ENCODE data around the gene PROC.
"Not testable (repeated sequence)": the region's sequence is repeated elsewhere in the genome, so short reads cannot be mapped to it uniquely, and the experiment has no call there.

The PROC gene

GRCh38 chr2:127428057-127428814, 10.0 kb downstream of the PROC start:
- DNase-seq (ENCODE audit: low read depth): no peak

GRCh38 chr2:127428815-127429109, 10.5 kb downstream of the PROC start:
- no peak for DNase-seq (ENCODE audit: low read depth)

- DNase-seq (ENCODE audit: low read depth): no peak
Measured at GRCh38 chr2:127429291-127429690, 11.1 kb downstream of the PROC start.

DNA sequence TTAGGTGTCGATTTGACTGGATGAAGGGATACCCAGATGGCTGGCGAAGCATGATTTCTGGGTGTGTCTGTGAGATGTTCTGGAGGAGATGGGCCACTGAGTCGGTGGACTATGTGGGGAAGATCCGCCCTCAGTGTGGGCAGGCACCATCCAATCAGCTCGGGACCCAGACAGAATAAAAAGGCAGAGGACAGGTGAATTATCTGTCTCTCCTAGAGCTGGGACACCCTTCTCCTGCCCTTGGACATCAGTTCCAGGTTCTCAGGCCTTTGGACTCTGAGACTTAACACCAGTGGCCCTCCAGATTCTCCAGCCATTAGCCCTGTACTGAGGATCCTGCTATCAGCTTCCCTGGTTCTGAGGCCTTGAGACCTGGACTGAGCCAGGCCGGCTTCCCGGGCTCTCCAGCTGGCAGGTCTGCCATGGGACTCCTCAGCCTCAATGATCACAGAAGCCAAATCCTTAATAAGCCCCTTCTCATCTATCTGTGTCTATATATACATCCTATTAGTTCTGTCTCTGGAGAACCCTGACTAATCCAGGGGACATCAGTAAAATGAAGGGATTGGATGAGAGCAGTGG, 11.7 kb downstream of the PROC start:
- DNase-seq (ENCODE audit: low read depth): no peak

DNA sequence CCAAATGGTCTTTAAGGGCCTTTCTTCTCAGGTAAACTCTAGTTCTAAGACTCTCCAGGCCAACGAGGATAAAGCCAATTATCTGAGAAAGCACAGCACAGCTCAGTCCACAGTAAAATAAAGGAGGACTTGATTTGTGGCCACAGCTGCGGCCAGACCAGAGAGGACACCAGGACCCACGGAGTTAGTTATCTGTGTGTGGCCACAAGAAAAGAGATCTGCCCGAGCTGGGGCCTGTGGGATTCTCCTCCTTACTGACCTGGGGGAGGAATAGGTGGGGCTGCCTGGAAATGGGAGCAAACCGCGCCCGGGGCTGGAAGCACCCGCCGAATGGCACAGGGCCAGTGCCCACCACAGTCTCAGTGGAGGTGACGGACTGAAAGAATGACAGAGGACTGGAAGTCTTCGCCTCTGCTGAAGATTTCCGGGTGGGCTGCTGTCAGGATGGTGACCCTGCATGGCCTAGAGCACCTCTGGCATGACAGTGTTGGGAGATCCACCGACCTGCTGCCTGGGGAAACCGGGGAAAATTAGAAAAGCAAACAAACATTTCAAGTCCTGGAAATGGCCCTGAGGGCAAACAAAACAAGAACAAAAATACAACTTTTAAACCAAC, 13.3 kb downstream of the PROC start:
- DNase-seq (ENCODE audit: low read depth): no peak

- no peak for DNase-seq (ENCODE audit: low read depth)
Measured at GRCh38 chr2:127434515-127434914, 16.3 kb downstream of the PROC start.

DNA sequence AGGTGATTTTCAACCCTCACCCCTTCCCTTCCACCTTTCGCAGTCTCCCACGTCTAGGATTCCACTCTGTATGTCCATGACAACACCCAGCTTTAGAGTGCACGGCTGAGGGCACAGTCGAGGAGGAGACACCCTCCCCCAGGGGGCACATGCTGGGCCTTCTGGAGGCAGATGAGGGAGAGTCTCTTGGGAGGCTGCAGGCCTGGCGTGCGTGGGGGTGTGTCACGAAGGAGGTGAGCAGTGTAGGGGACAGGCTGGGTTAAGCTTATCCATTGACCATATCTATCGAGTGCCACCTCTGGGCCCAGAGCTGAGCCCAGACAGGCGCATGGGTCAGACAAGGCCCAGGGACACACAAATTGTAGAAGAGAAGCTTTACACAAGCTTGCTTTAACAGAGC, 18.8 kb downstream of the PROC start:
- no peak for DNase-seq (ENCODE audit: low read depth)

GRCh38 chr2:127437781-127438726, 19.8 kb downstream of the PROC start:
- DNase-seq (ENCODE audit: low read depth): no peak

GRCh38 chr2:127439343-127439742, 21.1 kb downstream of the PROC start:
- no peak for DNase-seq (ENCODE audit: low read depth)

DNA sequence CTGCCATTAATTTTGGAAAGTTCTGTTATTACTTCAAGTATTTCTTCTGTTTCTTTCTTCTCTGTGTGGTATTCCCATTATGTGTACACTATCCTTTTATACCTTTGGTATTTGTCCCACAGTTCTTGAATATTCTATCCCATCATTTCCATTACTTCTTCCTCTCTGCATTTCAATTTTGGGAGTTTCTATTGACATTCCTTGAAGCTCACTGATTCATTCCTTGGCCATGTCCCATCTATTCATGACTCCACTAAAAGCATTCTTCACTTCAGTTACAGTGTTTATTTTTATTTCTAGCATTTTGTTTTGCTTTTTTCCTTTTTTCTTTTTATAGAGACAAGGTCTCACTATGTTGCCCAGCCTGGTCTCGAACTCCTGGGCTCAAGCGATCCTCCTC, 30.3 kb downstream of the PROC start:
- no peak for DNase-seq (ENCODE audit: low read depth)

GRCh38 chr2:127449414-127449813, 31.2 kb downstream of the PROC start:
- no peak for DNase-seq (ENCODE audit: low read depth)

- no peak for DNase-seq (ENCODE audit: low read depth)
Measured at GRCh38 chr2:127449898-127450297, 31.7 kb downstream of the PROC start.

GRCh38 chr2:127451981-127452380, 33.8 kb downstream of the PROC start:
- DNase-seq (ENCODE audit: low read depth): no peak

DNA sequence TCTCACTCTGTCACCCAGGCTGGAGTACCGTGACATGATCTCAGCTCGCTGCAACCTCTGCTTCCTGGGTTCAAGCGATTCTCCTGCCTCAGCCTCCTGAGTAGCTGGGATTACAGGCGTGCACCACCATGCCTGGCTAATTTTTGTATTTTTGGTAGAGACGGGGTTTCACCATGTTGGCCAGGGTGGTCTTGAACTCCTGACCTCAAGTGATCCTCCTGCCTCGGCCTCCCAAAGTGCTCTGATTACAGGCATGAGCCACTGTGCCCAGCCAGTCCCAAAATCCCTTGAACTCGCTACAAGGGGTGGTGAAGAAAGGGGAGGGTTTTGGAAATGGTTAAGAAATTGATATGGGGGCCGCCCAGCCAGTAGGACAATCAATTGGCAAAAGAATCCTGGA, 34.2 kb downstream of the PROC start:
- DNase-seq (ENCODE audit: low read depth): not testable (repeated sequence)

- DNase-seq (ENCODE audit: low read depth): no peak
Measured at GRCh38 chr2:127453013-127453391, 34.8 kb downstream of the PROC start.

DNA sequence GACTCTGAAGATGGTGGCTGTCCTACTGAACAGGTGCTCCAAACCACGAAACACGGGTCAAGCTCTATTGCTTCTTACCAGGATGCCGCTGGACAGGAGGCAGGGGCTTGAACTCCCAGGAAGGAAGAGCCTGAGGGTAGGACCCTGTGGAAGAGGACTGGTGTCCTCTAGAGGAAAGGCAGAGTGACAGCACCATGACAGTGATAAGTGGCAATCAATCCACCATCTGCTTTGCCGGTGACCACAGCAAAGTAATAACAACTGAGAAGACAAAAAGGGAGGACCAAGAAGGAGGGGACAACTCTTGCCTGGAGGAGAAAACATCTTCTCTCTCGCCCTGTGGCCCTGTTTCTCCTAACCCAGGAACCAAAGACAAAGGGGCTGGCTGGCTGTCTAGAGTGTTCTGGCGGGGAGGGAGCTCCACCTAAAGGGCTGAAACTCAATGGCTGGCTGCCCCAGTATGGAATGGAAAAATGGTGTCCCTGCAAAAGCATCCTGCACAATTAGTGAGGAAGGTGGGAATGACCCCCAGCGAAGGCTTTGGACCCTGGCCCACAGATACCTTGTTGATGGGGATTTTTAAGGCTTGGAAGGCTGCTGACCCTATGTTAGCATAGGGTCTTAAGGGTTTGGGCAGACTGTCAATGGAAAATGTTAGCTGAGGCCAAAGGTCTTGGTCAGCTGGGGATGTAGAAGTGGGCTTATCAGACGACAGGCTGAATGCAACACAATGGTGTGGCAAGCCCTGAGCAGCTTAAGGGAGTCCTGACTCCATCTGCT, 35.4 kb downstream of the PROC start:
- DNase-seq (ENCODE audit: low read depth): no peak

GRCh38 chr2:127454595-127455565, 36.7 kb downstream of the PROC start:
- no peak for DNase-seq (ENCODE audit: low read depth)

DNA sequence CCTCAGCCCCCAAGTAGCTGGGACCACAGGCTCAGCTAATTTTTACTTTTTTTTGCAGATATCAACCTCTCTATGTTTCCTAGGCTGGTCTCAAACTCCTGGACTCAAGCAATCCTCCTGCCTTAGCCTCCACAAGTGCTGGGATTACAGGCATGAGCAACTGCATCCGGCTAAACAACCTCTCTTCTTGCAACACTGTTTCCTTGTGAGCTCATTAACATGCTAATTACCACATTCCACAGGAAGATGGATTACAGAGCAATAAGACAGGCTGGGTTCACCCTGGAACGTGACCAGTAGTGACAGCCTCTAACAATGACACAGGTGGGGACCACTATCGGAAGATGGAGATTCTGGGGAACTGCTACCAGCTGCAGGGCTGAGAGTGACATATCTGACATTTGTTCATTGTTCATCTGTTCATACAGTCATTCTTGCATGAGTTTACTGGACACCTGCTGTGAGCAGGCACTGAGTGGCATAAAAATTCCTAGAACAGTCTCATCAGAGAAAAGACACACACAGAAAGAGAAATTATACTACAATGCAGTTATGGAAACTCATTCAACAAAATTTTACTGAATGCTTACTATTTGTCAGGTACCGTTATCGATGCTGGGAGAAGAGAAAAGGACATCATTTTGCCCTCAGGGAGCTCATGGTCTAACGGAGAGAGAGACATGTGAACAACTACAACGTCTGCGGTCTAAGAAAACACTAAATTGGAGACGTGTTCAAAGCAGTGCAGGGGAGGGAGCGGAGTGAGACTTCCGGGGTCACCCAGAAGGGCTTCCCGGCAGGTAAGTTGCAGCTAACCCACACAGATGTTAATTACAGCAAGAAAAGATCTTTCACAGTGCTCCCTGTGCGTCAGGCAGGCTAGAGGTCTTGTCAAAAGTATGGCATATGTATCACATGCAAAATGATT, 37.6 kb downstream of the PROC start:
- no peak for DNase-seq (ENCODE audit: low read depth)

- DNase-seq (ENCODE audit: low read depth): no peak
Measured at GRCh38 chr2:127456960-127457359, 38.7 kb downstream of the PROC start.

GRCh38 chr2:127462461-127462860, 44.2 kb downstream of the PROC start:
- DNase-seq (ENCODE audit: low read depth): no peak

All from stimulated activated CD4-positive, alpha-beta T cell treated with anti-CD3 and anti-CD28 coated beads, Interleukin-2, amount 100 ng/mL, for 4 hours (primary cell).